WTC11 (cell line): ENCODE measurements around the gene JTB. TPM values are rescaled to one million over a fixed set of nuclear protein-coding genes. Genes with fewer than 3 reads are reported as not detected.

Experiments used
- ATAC-seq: fragments of 200-7000 bp; cut with Tn5 transposase; 2 replicates; pipeline ENCODE4 v1.10.0; 2021; ENCODE audit warnings: mild to moderate bottlenecking, moderate library complexity
- CTCF ChIA-PET: fragments of 300-600 bp; sonication (Branson Sonifier 250); formaldehyde crosslinking; loops from one replicate; lab custom pipeline; 2021; ENCODE audit warnings: antibody characterized with exemption; lab: Charles Lee
- POLR2A ChIA-PET: fragments of 350-600 bp; sonication (Branson Sonifier 250); formaldehyde crosslinking; loops from one replicate; lab custom pipeline; 2021; ENCODE audit warnings: antibody characterized with exemption; lab: Charles Lee
- DNase-seq: peaks from one replicate; pipeline ENCODE4 v3.0.0; 2021; ENCODE audit warnings: low spot score
- H3K27ac Mint-ChIP-seq: 2 replicates; pipeline ENCODE4 v1.8.0; 2021; ENCODE audit warnings: mixed read lengths
- H3K27me3 Mint-ChIP-seq: 2 replicates; pipeline ENCODE4 v1.8.0; 2021; ENCODE audit warnings: low read depth, mild to moderate bottlenecking, moderate library complexity, mixed read lengths
- H3K36me3 Mint-ChIP-seq: 2 replicates; pipeline ENCODE4 v1.8.0; 2021; ENCODE audit warnings: mixed read lengths
- H3K4me1 Mint-ChIP-seq: 2 replicates; pipeline ENCODE4 v1.8.0; 2022; ENCODE audit warnings: mixed read lengths
- H3K4me3 Mint-ChIP-seq: 2 replicates; pipeline ENCODE4 v1.8.0; 2021; ENCODE audit warnings: mild to moderate bottlenecking, moderate library complexity, mixed read lengths
- H3K9me3 Mint-ChIP-seq: 2 replicates; pipeline ENCODE4 v1.8.0; 2021; ENCODE audit warnings: mixed read lengths
- AR ChIP-seq: fragments of 250-450 bp; sonication (Bioruptor Pico); IDR thresholded peaks from 2 replicates; pipeline ENCODE4 v1.9.0; 2021; ENCODE audit warnings: mild to moderate bottlenecking
- CREB1 ChIP-seq: sonication (generic); formaldehyde crosslinking; IDR thresholded peaks from 2 replicates; pipeline ENCODE4 v1.8.0; 2023; ENCODE audit warnings: mild to moderate bottlenecking, missing genetic modification reagents
- ELF4 ChIP-seq: sonication (generic); formaldehyde crosslinking; IDR thresholded peaks from 2 replicates; pipeline ENCODE4 v1.8.1; 2022; ENCODE audit warnings: low read depth, mild to moderate bottlenecking, moderate library complexity, missing genetic modification reagents
- FOXP1 ChIP-seq: sonication (generic); formaldehyde crosslinking; IDR thresholded peaks from 2 replicates; pipeline ENCODE4 v1.8.0; 2022; ENCODE audit warnings: missing genetic modification reagents, mild to moderate bottlenecking, moderate library complexity, borderline replicate concordance
- MXD4 ChIP-seq: fragments of 250-450 bp; sonication (Bioruptor Pico); IDR thresholded peaks from 2 replicates; pipeline ENCODE4 v1.8.0; 2021; ENCODE audit warnings: mild to moderate bottlenecking, moderate library complexity, borderline replicate concordance
- NFYB ChIP-seq: sonication (generic); formaldehyde crosslinking; conservative IDR thresholded peaks from 2 replicates; pipeline ENCODE4 v1.8.0; 2022; ENCODE audit warnings: low read depth, missing genetic modification reagents
- NR1H2 ChIP-seq: sonication (generic); formaldehyde crosslinking; IDR thresholded peaks from 2 replicates; pipeline ENCODE4 v1.9.0; 2021; ENCODE audit warnings: mild to moderate bottlenecking, moderate library complexity, missing genetic modification reagents
- NR2C2 ChIP-seq: sonication (generic); formaldehyde crosslinking; IDR thresholded peaks from 2 replicates; pipeline ENCODE4 v1.8.0; 2022; ENCODE audit warnings: mild to moderate bottlenecking, missing genetic modification reagents
- PRDM15 ChIP-seq: sonication (generic); formaldehyde crosslinking; IDR thresholded peaks from 2 replicates; pipeline ENCODE4 v1.8.0; 2022; ENCODE audit warnings: missing genetic modification reagents
- RORB ChIP-seq: fragments of 250-450 bp; sonication (Bioruptor Pico); IDR thresholded peaks from 2 replicates; pipeline ENCODE4 v1.9.0; 2021; ENCODE audit warnings: mild to moderate bottlenecking
- SMAD4 ChIP-seq: sonication (generic); formaldehyde crosslinking; IDR thresholded peaks from 2 replicates; pipeline ENCODE4 v1.8.0; 2022; ENCODE audit warnings: mild to moderate bottlenecking, missing genetic modification reagents
- SP1 ChIP-seq: sonication (generic); formaldehyde crosslinking; conservative IDR thresholded peaks from 2 replicates; pipeline ENCODE4 v1.8.1; 2022; ENCODE audit warnings: missing genetic modification reagents
- ZNF138 ChIP-seq: sonication (generic); formaldehyde crosslinking; conservative IDR thresholded peaks from 2 replicates; pipeline ENCODE4 v1.8.1; 2022; ENCODE audit warnings: mild to moderate bottlenecking, moderate library complexity, missing genetic modification reagents
- ZNF232 ChIP-seq: sonication (generic); formaldehyde crosslinking; IDR thresholded peaks from 2 replicates; pipeline ENCODE4 v1.8.0; 2022; ENCODE audit warnings: mild to moderate bottlenecking, missing genetic modification reagents
- ZNF317 ChIP-seq: sonication (generic); formaldehyde crosslinking; IDR thresholded peaks from 2 replicates; pipeline ENCODE4 v1.8.1; 2023; ENCODE audit warnings: low read depth, mild to moderate bottlenecking, moderate library complexity, missing genetic modification reagents, borderline replicate concordance
- ZNF423 ChIP-seq: fragments of 250-450 bp; sonication (Bioruptor Pico); IDR thresholded peaks from 2 replicates; pipeline ENCODE4 v2.1.2; 2022; ENCODE audit warnings: mild to moderate bottlenecking, moderate library complexity
- ZNF425 ChIP-seq: fragments of 250-450 bp; sonication (Bioruptor Pico); conservative IDR thresholded peaks from 2 replicates; pipeline ENCODE4 v1.9.0; 2021; ENCODE audit warnings: mild to moderate bottlenecking
- total RNA-seq: library from RNA; stranded (reverse); gene quantifications from 3 replicates; pipeline ENCODE4 v1.2.3, GENCODE V29; 2021
- TF ChIP-seq, protein P1 (sequence below): sonication (generic); formaldehyde crosslinking; IDR thresholded peaks from 2 replicates; pipeline ENCODE4 v1.8.0; 2023; ENCODE audit warnings: missing genetic modification reagents, mild to moderate bottlenecking, borderline replicate concordance
- TF ChIP-seq, protein P2 (sequence below): sonication (generic); formaldehyde crosslinking; IDR thresholded peaks from 2 replicates; pipeline ENCODE4 v1.8.0; 2022; ENCODE audit warnings: mild to moderate bottlenecking, missing genetic modification reagents
- TF ChIP-seq, protein P3 (sequence below): sonication (generic); formaldehyde crosslinking; IDR thresholded peaks from 2 replicates; pipeline ENCODE4 v1.8.1; 2023; ENCODE audit warnings: mild to moderate bottlenecking, missing genetic modification reagents, moderate library complexity
- TF ChIP-seq, protein P4 (sequence below): fragments of 250-450 bp; sonication (Bioruptor Pico); IDR thresholded peaks from 2 replicates; pipeline ENCODE4 v1.9.0; 2021; ENCODE audit warnings: moderate library complexity, mild to moderate bottlenecking, inconsistent platforms, borderline replicate concordance

The JTB gene
- total RNA-seq, 1 experiment from 2014 or later = 90.3 TPM

DNA sequence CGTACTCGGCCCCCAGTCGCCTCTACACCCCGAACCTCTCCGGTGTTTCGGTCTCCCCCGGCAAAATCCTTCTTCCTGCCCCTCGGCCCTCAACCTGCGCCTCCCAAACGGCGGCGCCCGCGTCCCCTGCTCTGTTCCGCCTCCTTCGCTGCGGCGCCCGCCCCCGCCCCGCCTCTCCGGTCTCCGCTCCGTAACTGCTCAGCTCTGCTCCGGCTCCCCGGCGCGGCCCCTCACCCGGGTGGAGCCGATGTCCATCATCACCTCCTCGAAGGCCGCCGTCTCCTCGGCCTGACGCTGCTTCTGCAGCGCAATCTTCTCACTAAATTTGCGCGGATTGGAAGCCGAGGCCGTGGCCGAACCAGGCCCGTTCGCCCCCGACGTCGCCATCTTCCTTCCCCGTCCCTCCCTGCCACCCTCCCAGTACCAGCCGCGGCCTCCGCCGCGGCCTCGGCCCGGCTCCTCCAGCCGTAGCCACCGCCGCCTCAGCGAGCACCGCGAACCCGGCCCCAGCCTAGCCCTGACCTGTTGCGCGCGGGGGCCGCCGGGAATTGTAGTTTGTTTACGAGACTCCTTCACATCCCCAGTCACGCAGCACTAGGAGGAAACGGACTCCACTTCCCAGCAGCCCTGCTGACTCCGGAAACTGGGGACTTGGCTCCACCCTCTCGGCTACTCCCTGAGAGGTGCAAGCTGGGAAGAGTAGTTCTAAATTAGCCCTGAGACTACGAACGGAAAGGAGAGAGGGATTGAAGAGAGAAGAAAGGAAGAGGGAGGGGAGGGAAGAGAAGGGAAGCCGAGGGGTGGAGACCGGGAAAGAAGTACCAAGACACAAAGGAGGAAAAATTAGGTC is 19.1 kb downstream of the JTB start, which contains the start of gene CRTC2:
TSS of gene CRTC2 (minus strand) at position 502 of the 850 bp plus-strand sequence. CDS start at position 387, 115 bp downstream.
- Mint-ChIP-seq H3K4me3 (peak within 1 kb of the TSS; percentile 94), H3K27ac (peak within 1 kb of the TSS; percentile 93), H3K27me3 (no peaks in the 10 kb centered on the region), H3K36me3 (peaks cover 34% of the 10 kb centered on the region), H3K4me1 (peaks cover 50% of the 10 kb centered on the region), H3K9me3 (no peaks in the 10 kb centered on the region)
- DNase-seq (peak; percentile 99), ATAC-seq (peak; percentile 88)
- POLR2A ChIA-PET = interaction anchor here (0.6 to 1.6 kb wide), 5 partner anchors 9 to 113 kb away, joined by 3 to 17 read pairs (median 4); partner anchors contain the start of genes CREB3L4 and DENND4B
- CTCF ChIA-PET = interaction anchor here (0.6 to 3.1 kb wide), 5 partner anchors 9 to 231 kb away, joined by 3 to 12 read pairs (median 5); partner anchors contain the start of genes CREB3L4, DENND4B, INTS3 and RAB13
- TF ChIP-seq ZNF317 (no peak), CREB1 (CRISPR knock-in tag) (no peak), MXD4 (CRISPR knock-in tag) (no peak), SP1 (CRISPR knock-in tag) (peak; percentile 94), NR1H2 (CRISPR knock-in tag) (no peak), NFYB (CRISPR knock-in tag) (no peak), ZNF138 (CRISPR knock-in tag) (no peak), NR2C2 (CRISPR knock-in tag) (no peak), ZNF425 (CRISPR knock-in tag) (peak; percentile 26; the same call in 1 of the 2 replicates), ZNF423 (no peak), FOXP1 (peak; percentile 58; the same call in 1 of the 2 replicates), ELF4 (CRISPR knock-in tag) (no peak), SMAD4 (CRISPR knock-in tag) (no peak), RORB (CRISPR knock-in tag) (no peak), ZNF232 (no peak), AR (CRISPR knock-in tag) (no peak), PRDM15 (CRISPR knock-in tag) (no peak; the same call in 1 of the 2 replicates)
- TF ChIP-seq, protein P1, sequence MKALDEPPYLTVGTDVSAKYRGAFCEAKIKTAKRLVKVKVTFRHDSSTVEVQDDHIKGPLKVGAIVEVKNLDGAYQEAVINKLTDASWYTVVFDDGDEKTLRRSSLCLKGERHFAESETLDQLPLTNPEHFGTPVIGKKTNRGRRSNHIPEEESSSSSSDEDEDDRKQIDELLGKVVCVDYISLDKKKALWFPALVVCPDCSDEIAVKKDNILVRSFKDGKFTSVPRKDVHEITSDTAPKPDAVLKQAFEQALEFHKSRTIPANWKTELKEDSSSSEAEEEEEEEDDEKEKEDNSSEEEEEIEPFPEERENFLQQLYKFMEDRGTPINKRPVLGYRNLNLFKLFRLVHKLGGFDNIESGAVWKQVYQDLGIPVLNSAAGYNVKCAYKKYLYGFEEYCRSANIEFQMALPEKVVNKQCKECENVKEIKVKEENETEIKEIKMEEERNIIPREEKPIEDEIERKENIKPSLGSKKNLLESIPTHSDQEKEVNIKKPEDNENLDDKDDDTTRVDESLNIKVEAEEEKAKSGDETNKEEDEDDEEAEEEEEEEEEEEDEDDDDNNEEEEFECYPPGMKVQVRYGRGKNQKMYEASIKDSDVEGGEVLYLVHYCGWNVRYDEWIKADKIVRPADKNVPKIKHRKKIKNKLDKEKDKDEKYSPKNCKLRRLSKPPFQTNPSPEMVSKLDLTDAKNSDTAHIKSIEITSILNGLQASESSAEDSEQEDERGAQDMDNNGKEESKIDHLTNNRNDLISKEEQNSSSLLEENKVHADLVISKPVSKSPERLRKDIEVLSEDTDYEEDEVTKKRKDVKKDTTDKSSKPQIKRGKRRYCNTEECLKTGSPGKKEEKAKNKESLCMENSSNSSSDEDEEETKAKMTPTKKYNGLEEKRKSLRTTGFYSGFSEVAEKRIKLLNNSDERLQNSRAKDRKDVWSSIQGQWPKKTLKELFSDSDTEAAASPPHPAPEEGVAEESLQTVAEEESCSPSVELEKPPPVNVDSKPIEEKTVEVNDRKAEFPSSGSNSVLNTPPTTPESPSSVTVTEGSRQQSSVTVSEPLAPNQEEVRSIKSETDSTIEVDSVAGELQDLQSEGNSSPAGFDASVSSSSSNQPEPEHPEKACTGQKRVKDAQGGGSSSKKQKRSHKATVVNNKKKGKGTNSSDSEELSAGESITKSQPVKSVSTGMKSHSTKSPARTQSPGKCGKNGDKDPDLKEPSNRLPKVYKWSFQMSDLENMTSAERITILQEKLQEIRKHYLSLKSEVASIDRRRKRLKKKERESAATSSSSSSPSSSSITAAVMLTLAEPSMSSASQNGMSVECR = peak; percentile 69
- TF ChIP-seq, protein P2, sequence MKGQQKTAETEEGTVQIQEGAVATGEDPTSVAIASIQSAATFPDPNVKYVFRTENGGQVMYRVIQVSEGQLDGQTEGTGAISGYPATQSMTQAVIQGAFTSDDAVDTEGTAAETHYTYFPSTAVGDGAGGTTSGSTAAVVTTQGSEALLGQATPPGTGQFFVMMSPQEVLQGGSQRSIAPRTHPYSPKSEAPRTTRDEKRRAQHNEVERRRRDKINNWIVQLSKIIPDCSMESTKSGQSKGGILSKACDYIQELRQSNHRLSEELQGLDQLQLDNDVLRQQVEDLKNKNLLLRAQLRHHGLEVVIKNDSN (CRISPR knock-in tag) = no peak
- TF ChIP-seq, protein P3, sequence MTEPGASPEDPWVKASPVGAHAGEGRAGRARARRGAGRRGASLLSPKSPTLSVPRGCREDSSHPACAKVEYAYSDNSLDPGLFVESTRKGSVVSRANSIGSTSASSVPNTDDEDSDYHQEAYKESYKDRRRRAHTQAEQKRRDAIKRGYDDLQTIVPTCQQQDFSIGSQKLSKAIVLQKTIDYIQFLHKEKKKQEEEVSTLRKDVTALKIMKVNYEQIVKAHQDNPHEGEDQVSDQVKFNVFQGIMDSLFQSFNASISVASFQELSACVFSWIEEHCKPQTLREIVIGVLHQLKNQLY (CRISPR knock-in tag) = 0 out of 2 replicates have a peak, but pooled peaks have one; percentile 84
- TF ChIP-seq, protein P4, sequence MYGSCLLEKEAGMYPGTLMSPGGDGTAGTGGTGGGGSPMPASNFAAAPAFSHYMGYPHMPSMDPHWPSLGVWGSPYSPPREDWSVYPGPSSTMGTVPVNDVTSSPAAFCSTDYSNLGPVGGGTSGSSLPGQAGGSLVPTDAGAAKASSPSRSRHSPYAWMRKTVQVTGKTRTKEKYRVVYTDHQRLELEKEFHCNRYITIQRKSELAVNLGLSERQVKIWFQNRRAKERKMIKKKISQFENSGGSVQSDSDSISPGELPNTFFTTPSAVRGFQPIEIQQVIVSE (CRISPR knock-in tag) = no peak
